HCT116 (cell line): Measurements from ENCODE around the gene SPRN. TPM values are rescaled to one million over a fixed set of nuclear protein-coding genes. Genes with fewer than 3 reads are reported as not detected.

ENCODE experiments used
- ATAC-seq: fragments of 200-7000 bp; cut with Tn5 transposase; 2 replicates; pipeline ENCODE4 v1.9.1; 2020; ENCODE audit warnings: mild to moderate bottlenecking, moderate library complexity
- BruUV-seq: library from RNA; stranded (reverse); fragments of 400-500 nt; replicated peaks from 2 replicates; lab custom pipeline; 2021; lab: Mats Ljungman, UMichigan
- CTCF ChIA-PET: fragments of 300-600 bp; sonication (Branson Sonifier 250); formaldehyde crosslinking; loops from one replicate; lab custom pipeline; 2021; ENCODE audit warnings: antibody characterized with exemption; lab: Charles Lee
- POLR2A ChIA-PET: fragments of 300-600, 350-600 bp; sonication (Branson Sonifier 250); formaldehyde crosslinking; loops from one replicate; lab custom pipeline; 2021; ENCODE audit warnings: antibody characterized with exemption; lab: Charles Lee
- RAD21 ChIA-PET, 2 experiments: fragments of 300-600 bp; sonication (Branson Sonifier 250); formaldehyde crosslinking; loops; one replicate each; lab custom pipeline; 2023; ENCODE audit warnings: low total read pairs in 2 of 2; ENCODE audit not compliant: uncharacterized antibody in 2 of 2, unreplicated experiment in 2 of 2, low non-redundant PET in 1 of 2; lab: Charles Lee
- DNase-seq: peaks from one replicate; pipeline ENCODE4 v3.0.0-alpha.2; 2010; ENCODE audit warnings: low read depth, low spot score
- H2AFZ ChIP-seq: fragments of 200-600 bp; shearing (Covaris generic), sonication (generic); 2 replicates; pipeline ENCODE4 v1.6.1; 2017; ENCODE audit warnings: low read depth, mixed run types, mixed read lengths, antibody characterized with exemption, low read length; ENCODE audit not compliant: poor library complexity, severe bottlenecking
- H3K27ac ChIP-seq: 2 replicates; pipeline ENCODE4 v1.5.1; 2012; ENCODE audit warnings: low read depth, low read length
- H3K27me3 ChIP-seq: fragments of 200-600 bp; sonication (generic); 2 replicates; pipeline ENCODE4 v1.6.1; 2016; ENCODE audit warnings: mixed run types, low read length, mixed read lengths; ENCODE audit not compliant: insufficient read depth
- H3K36me3 ChIP-seq, 2 experiments: fragments of 200-500 bp in 1 of 2; fragments of 200-600 bp in 1 of 2; sonication (Bioruptor generic) in 1 of 2; sonication (generic) in 1 of 2; 2 replicates each; pipeline versions ENCODE4 v1.5.1 to v1.6.1; 2014 to 2016; ENCODE audit warnings: low read length in 2 of 2, inconsistent platforms in 1 of 2, mixed read lengths in 1 of 2, mixed run types in 1 of 2; ENCODE audit not compliant: insufficient read depth in 2 of 2, control insufficient read depth in 1 of 2
- H3K4me1 ChIP-seq, 2 experiments: fragments of 200-600 bp in 1 of 2; sonication (generic) in 1 of 2; 2 replicates each; pipeline versions ENCODE4 v1.5.1 to v1.6.1; 2012 to 2017; ENCODE audit warnings: low read length in 2 of 2, inconsistent platforms in 1 of 2, mild to moderate bottlenecking in 1 of 2, mixed read lengths in 1 of 2, mixed run types in 1 of 2, moderate library complexity in 1 of 2; ENCODE audit not compliant: insufficient read depth in 2 of 2, control insufficient read depth in 1 of 2
- H3K4me2 ChIP-seq: fragments of 200-600 bp; sonication (generic); 2 replicates; pipeline ENCODE4 v1.6.1; 2017; ENCODE audit warnings: mixed run types, low read length, mixed read lengths
- H3K4me3 ChIP-seq, 2 experiments: fragments of 200-600 bp in 1 of 2; sonication (generic) in 1 of 2; replicated peaks in 1 of 2; 2 replicates each; pipeline ENCODE4 v1.5.1; 2011 to 2016; ENCODE audit warnings: low read length in 2 of 2, control low read depth in 1 of 2, low read depth in 1 of 2, mild to moderate bottlenecking in 1 of 2, mixed read lengths in 1 of 2, mixed run types in 1 of 2
- H3K79me2 ChIP-seq: fragments of 200-600 bp; sonication (generic); 2 replicates; pipeline ENCODE4 v1.6.1; 2017; ENCODE audit warnings: mild to moderate bottlenecking, mixed run types, low read length, moderate library complexity, mixed read lengths; ENCODE audit not compliant: insufficient read depth
- H3K9ac ChIP-seq: fragments of 200-600 bp; sonication (generic); 2 replicates; pipeline ENCODE4 v1.6.1; 2016; ENCODE audit warnings: low read length, mixed read lengths
- H3K9me2 ChIP-seq: fragments of 200-600 bp; sonication (generic), shearing (Covaris generic); 2 replicates; pipeline ENCODE4 v1.6.1; 2017; ENCODE audit warnings: mixed run types, mild to moderate bottlenecking, moderate library complexity; ENCODE audit not compliant: insufficient read depth
- H3K9me3 ChIP-seq, 2 experiments: fragments of 200-500 bp in 1 of 2; fragments of 200-600 bp in 1 of 2; sonication (Bioruptor generic) in 1 of 2; sonication (generic) in 1 of 2; 2 replicates each; pipeline ENCODE4 v1.6.1; 2014 to 2017; ENCODE audit warnings: low read length in 2 of 2, mixed read lengths in 2 of 2, inconsistent platforms in 1 of 2, low read depth in 1 of 2, mild to moderate bottlenecking in 1 of 2, mixed run types in 1 of 2, moderate library complexity in 1 of 2; ENCODE audit not compliant: control insufficient read depth in 1 of 2, insufficient read depth in 1 of 2
- H4K20me1 ChIP-seq: fragments of 200-600 bp; sonication (generic), shearing (Covaris generic); 2 replicates; pipeline ENCODE4 v1.6.1; 2017; ENCODE audit warnings: mixed run types, mild to moderate bottlenecking, moderate library complexity; ENCODE audit not compliant: insufficient read depth
- ATF3 ChIP-seq: IDR thresholded peaks from 2 replicates; pipeline ENCODE4 v1.6.1; 2012
- CTCF ChIP-seq, 3 experiments: fragments of 200-600 bp in 1 of 3; sonication (generic) in 1 of 3; IDR thresholded peaks in 2 of 3; conservative IDR thresholded peaks in 1 of 3; 2 replicates each; pipeline ENCODE4 v1.5.1; 2012 to 2017; ENCODE audit warnings: low read depth in 2 of 3, low read length in 2 of 3, antibody characterized with exemption in 1 of 3, borderline replicate concordance in 1 of 3, control low read depth in 1 of 3, mild to moderate bottlenecking in 1 of 3, mixed read lengths in 1 of 3, mixed run types in 1 of 3, moderate library complexity in 1 of 3; ENCODE audit not compliant: insufficient read depth in 1 of 3
- EGR1 ChIP-seq: IDR thresholded peaks from 2 replicates; pipeline ENCODE4 v1.6.1; 2012; ENCODE audit warnings: low read depth
- EZH2phosphoT487 ChIP-seq: fragments of 200-600 bp; IDR thresholded peaks from 2 replicates; pipeline ENCODE4 v1.6.1; 2018; ENCODE audit warnings: antibody characterized with exemption, borderline replicate concordance
- JUND ChIP-seq: IDR thresholded peaks from 2 replicates; pipeline ENCODE4 v1.6.1; 2012
- POLR2A ChIP-seq: IDR thresholded peaks from 2 replicates; pipeline ENCODE4 v1.7.0; 2011; ENCODE audit warnings: borderline replicate concordance; ENCODE audit not compliant: insufficient read depth, insufficient read length; ENCODE audit errors: extremely low read depth
- RAD21 ChIP-seq: IDR thresholded peaks from 2 replicates; pipeline ENCODE4 v1.6.1; 2012; ENCODE audit warnings: low read depth, mild to moderate bottlenecking
- REST ChIP-seq: IDR thresholded peaks from 2 replicates; pipeline ENCODE4 v1.6.1; 2012; ENCODE audit warnings: low read depth
- SRF ChIP-seq: IDR thresholded peaks from 2 replicates; pipeline ENCODE4 v1.6.1; 2012; ENCODE audit warnings: low read depth
- ZBTB33 ChIP-seq: IDR thresholded peaks from 2 replicates; pipeline ENCODE4 v1.6.1; 2011; ENCODE audit warnings: mild to moderate bottlenecking, low read length, moderate library complexity; ENCODE audit not compliant: insufficient replicate concordance; ENCODE audit errors: extremely low read depth
- ZNF274 ChIP-seq: fragments of 200-500 bp; sonication (Bioruptor generic); IDR thresholded peaks from 2 replicates; pipeline ENCODE4 v1.6.1; 2014; ENCODE audit warnings: mild to moderate bottlenecking, low read depth, low read length, inconsistent platforms
- intact Hi-C: fragments of 100-400 bp; cut with micrococcal nuclease; formaldehyde crosslinking; loops from 2 replicates; pipeline ENCODE4 v1.10.0; 2022
- total RNA-seq: library from RNA; stranded (reverse); gene quantifications from one replicate; pipeline ENCODE4 v1.2.1, GENCODE V29; 2021; ENCODE audit not compliant: unreplicated experiment

Gene SPRN
- total RNA-seq, 1 experiment from 2014 or later: not detected

- Histone ChIP-seq H3K36me3 (no peaks in the 10 kb centered on the region), H3K79me2 (no peaks in the 10 kb centered on the region), H3K4me1 (no peaks in the 10 kb centered on the region), H3K9ac (no peak overlapping the region), H3K9me3 (no peaks in the 10 kb centered on the region)
- POLR2A ChIA-PET: no interaction called here
- TF ChIP-seq ZNF274: no peak
- TF ChIP-seq JUND: no peak
- no peak for TF ChIP-seq ZBTB33
- TF ChIP-seq REST: no peak
- no peak for TF ChIP-seq EGR1
- TF ChIP-seq POLR2A: no peak
- TF ChIP-seq ATF3: no peak
- no peak for TF ChIP-seq RAD21
- no peak for TF ChIP-seq SRF
- TF ChIP-seq CTCF (IDR thresholded peaks at IDR 0.05 in 2 of 3, conservative IDR thresholded peaks at IDR 0.05 in 1 of 3; ENCODE audit: borderline replicate concordance in 1 of 3, insufficient read depth in 1 of 3, low read depth in 2 of 3, low read length in 2 of 3): no peak
- no peak for TF ChIP-seq EZH2phosphoT487
- TF ChIP-seq, all 23 proteins: peak for 0
- RAD21 ChIA-PET: no interaction called here
- no TSS peak for BruUV-seq
- Histone ChIP-seq H3K4me3 (no peak overlapping the region), H2AFZ (no peak overlapping the region), H4K20me1 (no peaks in the 10 kb centered on the region), H3K9me2 (no peaks in the 10 kb centered on the region), H3K27me3 (no peaks in the 10 kb centered on the region), H3K27ac (no peak overlapping the region), H3K4me2 (no peak overlapping the region)
- DNase-seq: no peak
- intact Hi-C loops: no loop called here
- CTCF ChIA-PET: no interaction called here
- ATAC-seq: no peak
Observed at GRCh38 chr10:133464582-133465031, 40.2 kb upstream of the SPRN start.
